Bone marrow (tissue), 2 donors: ENCODE results near the gene PI3.
"Not testable (repeated sequence)": the region's sequence is repeated elsewhere in the genome, so short reads cannot be mapped to it uniquely, and the experiment has no call there.

Source experiments
- DNase-seq, 2 donors: peaks; one replicate each; lab custom pipeline; 2025; lab: John Stamatoyannopoulos, UW

The PI3 gene, protein sequence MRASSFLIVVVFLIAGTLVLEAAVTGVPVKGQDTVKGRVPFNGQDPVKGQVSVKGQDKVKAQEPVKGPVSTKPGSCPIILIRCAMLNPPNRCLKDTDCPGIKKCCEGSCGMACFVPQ

DNA sequence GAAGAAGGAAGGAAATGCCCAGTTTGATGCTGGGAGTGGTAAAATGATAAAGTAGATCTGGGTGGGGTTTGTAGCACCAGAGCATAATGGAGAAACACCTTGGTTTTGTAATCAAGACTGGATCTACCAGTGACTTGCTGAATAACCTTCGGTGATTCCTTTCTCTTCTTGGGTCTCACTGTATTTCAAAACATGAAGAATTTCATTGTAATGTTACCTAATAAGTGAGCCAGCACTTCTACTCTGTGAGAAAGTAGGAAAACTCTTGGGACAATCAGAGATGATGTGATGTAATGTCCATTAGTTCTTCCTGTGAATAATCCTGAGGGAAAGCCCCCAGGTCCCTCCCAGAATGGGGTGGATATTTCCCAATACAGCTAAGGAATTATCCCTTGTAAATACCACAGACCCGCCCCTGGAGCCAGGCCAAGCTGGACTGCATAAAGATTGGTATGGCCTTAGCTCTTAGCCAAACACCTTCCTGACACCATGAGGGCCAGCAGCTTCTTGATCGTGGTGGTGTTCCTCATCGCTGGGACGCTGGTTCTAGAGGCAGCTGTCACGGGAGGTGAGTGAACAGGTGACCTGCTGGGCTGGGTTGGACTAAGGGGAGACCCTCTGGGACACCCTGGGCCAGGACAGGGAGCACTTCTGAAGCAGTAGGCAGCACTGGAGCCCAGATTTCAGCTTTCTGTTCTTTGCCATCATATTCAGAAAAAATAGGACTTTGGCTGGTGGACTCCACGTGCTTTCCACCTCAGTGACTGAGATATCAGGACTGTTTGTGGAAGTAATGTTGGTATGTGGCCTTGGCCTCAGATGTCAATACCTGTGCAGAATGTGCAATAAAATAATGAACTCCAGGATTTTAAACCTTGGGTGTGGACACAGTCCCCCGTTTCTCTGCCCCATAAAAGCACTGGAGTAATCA is at the start of gene PI3:
Gene PI3 (plus strand): TSS at position 469 of the 931 bp plus-strand sequence. CDS start 21 bp downstream, at position 490.
- DNase-seq, result no peak

- DNase-seq, result no peak
Observed at GRCh38 chr20:45128099-45128498, 46.6 kb upstream of the PI3 start.

- no peak for DNase-seq
Observed at GRCh38 chr20:45136911-45137310, 37.8 kb upstream of the PI3 start.

DNA sequence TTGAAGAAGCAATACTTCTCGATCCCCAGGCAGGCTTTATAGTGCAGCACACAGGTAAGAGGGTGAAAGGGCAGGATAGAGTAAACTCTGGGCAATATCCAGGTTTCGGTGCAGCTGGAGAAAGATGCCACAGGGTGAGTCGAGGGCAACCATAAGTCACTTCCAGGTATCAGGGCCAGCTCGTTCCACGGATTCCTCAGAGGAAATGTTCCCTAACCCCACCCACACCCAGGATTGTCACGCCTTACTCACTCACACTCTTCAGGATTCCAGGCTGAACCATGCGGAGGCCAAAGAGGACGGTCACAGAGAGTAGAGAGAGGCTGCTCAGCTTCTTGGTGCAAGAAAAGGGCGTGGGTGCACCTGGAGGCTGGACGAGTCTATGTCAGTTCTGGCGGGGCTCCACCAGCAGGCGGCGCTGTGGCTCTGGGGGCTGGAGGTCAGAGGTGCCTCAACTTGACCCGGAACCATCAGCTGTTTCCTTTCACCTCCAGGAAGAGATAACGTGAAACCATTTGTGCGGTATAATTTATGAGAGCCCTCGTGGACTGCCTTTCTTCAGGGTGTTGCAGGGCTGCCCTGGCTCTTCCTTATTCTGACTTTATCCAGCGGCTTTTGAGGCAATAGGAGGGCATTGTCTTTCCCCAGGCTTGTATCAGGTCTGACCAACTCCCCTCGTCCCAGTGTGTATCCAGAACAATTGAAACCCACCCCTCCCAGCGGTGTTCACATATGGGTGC is 36.0 kb upstream of the PI3 start:
- DNase-seq, result peak in 1 of 2 donors; percentile 41

DNA sequence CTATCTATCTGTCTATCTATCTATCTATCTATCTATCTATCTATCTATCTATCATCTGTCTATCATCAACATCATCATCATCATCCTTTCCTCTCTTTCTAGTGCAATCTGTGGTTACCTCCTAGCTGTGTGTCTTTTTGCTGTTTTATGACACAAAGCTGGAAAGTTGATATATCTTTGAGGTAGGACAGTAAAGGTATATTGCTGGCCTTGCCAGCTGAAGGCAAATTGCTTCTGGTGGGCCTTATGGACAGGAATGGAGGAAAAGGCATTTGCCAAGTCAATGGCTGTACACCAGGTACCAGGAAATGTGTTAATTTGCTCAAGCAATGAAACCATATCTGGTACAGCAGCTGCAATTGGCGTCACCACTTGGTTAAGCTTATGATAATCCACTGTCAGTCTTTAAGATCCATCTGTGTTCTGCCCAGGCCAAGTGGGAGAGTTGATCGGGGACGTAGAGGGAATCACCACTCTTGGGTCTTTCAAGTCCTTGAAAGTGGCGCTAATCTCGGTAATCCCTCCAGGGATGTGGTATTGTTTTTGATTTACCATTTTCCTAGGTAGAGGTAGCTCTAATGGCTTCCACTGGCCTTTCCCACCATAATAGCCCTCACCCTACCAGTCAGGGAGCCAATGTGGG is 34.8 kb upstream of the PI3 start:
- not testable (repeated sequence) for DNase-seq

- DNase-seq, result no peak
Observed at GRCh38 chr20:45140836-45141235, 33.9 kb upstream of the PI3 start.

GRCh38 chr20:45149062-45149461 is 25.6 kb upstream of the PI3 start:
- no peak for DNase-seq

DNA sequence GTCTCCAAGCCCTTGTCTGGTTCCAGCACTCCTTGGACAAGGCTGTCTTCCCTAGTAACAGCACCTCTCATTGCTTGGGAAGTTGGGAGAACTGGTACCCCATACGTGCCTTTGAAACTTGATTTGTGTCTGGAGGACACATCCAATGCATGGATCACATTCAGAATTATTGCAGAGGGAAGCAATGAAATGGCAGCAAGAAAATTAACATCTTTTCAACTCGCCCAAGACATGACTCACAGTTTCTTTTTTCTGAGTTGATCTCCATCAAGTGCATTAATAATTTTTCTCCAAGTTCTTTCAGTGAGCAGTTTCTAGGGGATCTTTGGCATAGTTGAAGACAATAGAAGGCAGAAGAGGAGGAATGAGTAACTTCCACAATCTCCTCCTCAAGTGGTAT is 22.3 kb upstream of the PI3 start:
- DNase-seq, result no peak

- DNase-seq, result no peak
Observed at GRCh38 chr20:45153147-45153546, 21.6 kb upstream of the PI3 start.

DNA sequence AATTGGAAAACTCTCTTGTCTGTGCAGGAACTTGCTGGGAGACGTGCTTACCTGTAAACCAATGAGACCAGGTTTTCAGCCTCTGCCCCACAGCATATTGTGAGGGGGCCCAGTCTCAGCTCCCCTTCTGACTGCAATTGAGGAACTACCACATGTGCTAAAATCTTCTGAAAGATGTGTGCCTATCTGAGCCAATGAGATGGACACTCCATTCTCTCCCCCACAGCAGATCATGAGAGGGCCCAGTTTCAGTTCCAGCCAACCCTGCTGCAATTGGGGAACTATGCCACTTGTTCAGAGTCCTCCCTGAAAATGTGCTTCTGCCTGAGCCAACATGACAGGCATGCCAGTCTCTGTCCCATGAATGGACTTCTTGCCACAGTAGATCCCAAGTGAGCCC is 20.9 kb upstream of the PI3 start:
- DNase-seq, result no peak

- DNase-seq, result no peak
Observed at GRCh38 chr20:45154183-45154582, 20.5 kb upstream of the PI3 start.

GRCh38 chr20:45154794-45155193 is 19.9 kb upstream of the PI3 start:
- not testable (repeated sequence) for DNase-seq

- DNase-seq, result no peak
Observed at GRCh38 chr20:45156713-45157112, 18.0 kb upstream of the PI3 start.

DNA sequence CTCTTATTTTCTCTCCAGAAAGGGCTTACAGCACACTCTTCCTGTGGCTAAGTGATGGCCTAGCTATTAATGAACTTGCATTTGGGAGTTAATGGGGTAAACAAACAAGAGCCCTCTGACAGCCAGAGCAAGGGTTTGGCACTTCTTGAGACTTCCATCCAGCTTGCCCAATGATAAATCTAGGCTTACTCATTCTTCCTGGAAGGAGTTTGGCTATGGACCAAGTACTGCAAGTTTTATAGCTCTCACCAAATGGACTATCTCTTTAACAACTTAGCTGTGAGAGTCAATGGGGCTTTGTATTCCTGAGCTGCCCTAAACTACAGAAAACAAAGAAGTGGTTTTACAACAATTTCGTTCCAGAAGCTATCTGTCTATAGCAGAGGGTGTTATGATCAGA is 16.7 kb upstream of the PI3 start:
- no peak for DNase-seq

DNA sequence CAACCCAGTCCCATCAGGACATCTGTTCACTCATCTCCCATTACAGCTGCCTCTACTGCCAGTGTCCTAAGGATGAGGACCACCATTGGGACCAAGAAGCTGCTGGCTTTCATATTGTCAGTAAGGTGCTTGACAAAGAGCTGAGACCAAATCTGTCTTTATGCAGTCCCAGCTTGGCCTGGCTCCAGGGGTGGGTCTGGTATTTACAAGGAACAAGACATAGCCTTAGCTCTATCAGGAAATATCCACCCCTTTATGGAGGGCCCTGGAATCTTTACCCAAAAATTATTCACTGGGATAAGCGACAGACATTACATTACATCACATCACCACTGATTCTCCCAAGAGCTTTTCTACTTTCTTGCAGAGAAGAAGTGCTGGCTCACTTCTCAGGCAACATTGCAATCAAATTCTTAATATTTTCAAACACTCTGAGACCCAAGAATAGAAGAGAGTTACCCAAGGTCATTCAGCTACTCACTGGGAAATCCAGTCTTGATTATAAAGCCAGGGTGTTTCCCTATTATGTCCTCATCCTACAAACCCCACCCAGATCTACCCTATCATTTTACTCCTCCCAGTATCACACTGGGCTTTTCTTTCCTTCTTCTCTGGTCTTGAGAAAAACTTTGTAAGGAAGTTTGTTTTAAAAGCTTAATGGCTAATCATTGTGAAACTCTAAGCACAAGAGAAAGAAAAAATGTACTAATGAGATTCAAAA is 11.5 kb upstream of the PI3 start:
- DNase-seq, result no peak

DNA sequence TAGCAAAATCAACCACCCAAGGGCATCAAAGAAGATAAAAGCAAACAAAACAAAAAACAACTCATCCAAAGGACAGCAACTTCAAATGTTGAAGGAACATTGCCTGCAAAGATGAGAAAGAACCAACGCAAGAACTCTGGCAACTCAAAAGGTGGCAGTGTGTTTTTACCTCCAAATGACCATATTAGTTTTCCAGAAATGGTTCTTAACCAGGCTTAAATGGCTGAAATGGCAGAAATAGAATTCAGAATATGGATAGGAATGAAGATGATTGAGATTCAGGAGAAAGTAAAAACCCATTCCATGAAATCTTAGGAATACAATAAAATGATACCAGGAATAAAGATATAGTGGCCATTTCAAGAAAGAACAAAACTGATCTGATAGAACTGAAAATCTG is 9.8 kb upstream of the PI3 start:
- no peak for DNase-seq

DNA sequence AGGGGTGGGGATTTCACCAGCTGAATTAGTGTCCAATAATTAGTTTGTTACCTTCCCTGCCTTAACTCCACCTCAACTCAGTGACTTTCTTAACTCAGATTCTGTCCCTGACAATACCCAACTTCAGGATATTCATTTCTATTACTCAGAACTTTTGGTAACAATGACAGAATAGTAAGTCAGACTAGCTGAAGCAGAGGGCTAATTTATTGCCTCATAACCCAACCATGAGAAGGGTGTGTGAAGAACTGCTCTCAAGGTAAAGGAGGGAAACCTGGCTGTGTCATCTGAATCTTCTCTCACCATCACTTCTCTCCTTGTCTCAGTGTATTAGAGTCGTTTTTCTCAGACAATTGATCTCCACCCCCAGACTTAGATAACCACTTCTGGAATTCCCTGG is 1.2 kb upstream of the PI3 start:
- no peak for DNase-seq

DNA sequence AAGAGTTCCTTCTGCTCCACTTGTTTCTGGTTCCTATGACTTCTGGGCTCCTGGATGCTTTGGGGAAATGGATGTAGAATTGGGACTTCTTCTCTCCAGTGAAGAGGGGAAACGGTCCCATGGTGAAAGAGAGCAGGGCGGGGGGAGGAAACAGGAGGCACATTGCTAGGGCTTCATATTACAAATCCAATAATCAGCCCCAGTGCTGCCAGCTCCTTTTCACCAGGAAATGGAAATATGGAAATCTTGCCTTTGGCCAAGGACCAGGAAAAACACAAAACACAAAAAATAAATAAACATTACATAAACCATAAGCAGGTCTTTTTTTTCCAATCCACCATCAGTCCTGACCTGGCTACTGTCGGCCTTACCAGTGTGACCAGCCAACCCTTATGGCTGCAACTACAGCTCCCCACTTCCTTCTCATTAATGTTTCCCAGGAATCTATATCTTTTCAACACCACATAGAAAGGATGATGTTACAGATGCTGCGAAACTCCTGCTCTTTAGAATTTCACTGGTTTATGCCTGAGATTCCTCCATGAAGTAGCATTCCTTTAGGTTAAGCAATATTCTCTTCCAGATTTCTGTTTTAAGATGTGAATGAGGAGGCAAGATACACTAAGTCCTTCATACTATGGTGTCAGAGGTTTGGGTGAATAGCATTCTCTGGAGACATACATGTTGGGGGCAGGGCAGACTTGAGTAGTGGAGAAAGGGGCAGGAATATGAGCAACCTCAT is 2.0 kb downstream of the PI3 start:
- DNase-seq, result no peak

DNA sequence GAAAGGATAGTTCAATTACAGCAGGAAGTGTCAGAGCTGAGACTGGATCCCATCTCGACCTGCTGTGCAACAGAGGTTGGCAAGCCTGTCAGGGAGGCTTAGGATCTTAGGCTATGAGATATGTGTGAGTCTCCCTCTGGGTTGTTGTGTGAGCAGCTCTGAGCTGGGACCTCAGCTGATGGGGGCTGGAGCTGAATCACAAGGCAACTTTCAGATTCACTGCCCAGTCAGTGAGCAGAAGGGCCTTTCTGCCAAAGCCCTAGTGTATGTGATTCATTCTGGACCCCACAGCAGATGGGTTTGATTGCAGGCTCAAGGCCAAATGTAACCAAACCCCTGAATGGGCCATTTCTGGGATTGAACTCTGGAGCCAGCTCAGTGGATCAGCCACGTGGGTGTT is 4.5 kb downstream of the PI3 start:
- DNase-seq, result no peak

- DNase-seq, result no peak
Observed at GRCh38 chr20:45181639-45182038, 6.9 kb downstream of the PI3 start.

DNA sequence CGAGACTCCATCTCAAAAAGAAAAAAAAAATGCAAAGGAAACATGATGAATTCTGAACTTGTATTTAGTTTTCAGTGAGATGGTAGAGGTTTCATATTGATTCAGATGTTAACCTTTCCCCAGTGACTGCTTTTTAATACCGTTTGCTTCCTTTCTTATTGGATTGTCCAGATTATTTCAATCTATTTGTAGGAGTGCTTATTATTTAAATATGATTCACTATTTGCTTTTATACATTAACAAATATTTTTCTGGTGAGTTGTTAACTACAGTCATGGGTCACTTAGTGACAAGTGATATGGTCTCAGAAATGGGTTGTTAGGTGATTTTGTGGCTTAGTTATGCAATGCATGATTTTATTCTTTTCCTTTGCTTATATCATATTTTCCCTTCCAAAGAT is 8.4 kb downstream of the PI3 start:
- DNase-seq, result no peak
